Brain microvascular endothelial cell (primary cell): Measurements from ENCODE around the gene ZNF367.

Experiments
- DNase-seq: peaks from one replicate; pipeline ENCODE4 v3.0.0-alpha.2; 2020
- H3K27ac ChIP-seq: fragments of 250-450 bp; sonication (Bioruptor Pico); 2 replicates; pipeline ENCODE4 v1.5.1; 2020; ENCODE audit warnings: mild to moderate bottlenecking, moderate library complexity
- H3K27me3 ChIP-seq: fragments of 250-450 bp; sonication (Bioruptor Pico); replicated peaks from 2 replicates; pipeline ENCODE4 v1.5.1; 2020; ENCODE audit warnings: mild to moderate bottlenecking
- H3K36me3 ChIP-seq: fragments of 250-450 bp; sonication (Bioruptor Pico); replicated peaks from 2 replicates; pipeline ENCODE4 v1.5.1; 2020; ENCODE audit warnings: mild to moderate bottlenecking
- H3K4me3 ChIP-seq: 2 replicates; pipeline ENCODE4 v1.5.1; 2011; ENCODE audit warnings: low read depth, mild to moderate bottlenecking, control low read depth, low read length, moderate library complexity
- CTCF ChIP-seq: IDR thresholded peaks from 2 replicates; pipeline ENCODE4 v1.5.1; 2011; ENCODE audit warnings: low read depth, mild to moderate bottlenecking, moderate library complexity, low read length, control low read depth, inconsistent platforms; ENCODE audit errors: missing control alignments
- in situ Hi-C: cut with HindIII; loops from 2 replicates; pipeline ENCODE4 v1.10.0; 2017; ENCODE audit warnings: low sequenced_read_pairs, low pct_ligation_motif_present

The ZNF367 gene

DNA sequence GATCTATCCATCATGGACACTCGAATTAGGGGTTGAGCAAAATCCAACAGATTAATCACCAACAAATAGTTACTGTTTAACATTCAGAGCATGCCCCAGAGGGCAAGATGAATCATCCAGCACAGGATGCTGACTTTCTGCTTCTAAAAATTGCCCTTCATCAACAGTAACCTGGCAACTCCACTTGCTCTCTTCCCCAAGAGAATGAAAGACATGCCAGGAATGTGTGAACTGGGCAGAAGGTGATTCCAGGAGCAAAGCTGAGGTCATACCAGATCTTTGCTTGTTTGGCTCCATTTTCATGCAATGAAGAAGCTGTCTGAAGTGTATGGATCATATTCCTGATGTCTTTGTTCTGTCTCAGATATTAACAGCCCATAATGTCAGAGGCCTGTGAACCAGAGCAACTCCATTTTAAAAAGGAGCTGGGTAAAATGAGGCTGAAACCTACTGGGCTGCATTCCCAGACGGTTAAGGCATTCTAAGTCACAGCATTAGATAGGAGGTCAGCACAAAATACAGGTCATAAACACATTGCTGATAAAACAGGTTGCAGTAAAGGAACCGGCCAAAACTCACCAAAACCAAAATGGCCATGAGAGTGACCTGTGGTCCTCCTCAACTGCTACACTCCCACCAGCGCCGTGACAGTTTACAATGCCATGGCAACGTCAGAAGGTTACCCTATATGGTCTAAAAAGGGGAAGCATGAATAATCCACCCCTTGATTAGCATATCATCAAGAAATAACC, 2.5 kb upstream of the ZNF367 start:
- peak overlapping the region; percentile 72 for H3K27ac ChIP-seq
- TF ChIP-seq CTCF = no peak

GRCh38 chr9:96419691-96419969, 1.5 kb upstream of the ZNF367 start:
- H3K4me3 ChIP-seq = no peak overlapping the region

More for the DNA sequence above, 2.5 kb upstream of the ZNF367 start:
- no peaks in the 10 kb centered on the region for H3K36me3 ChIP-seq
- peak; percentile 89 for DNase-seq
- no peak overlapping the region for H3K4me3 ChIP-seq
- H3K27me3 ChIP-seq = no peaks in the 10 kb centered on the region
- in situ Hi-C loops = no loop called here

DNA sequence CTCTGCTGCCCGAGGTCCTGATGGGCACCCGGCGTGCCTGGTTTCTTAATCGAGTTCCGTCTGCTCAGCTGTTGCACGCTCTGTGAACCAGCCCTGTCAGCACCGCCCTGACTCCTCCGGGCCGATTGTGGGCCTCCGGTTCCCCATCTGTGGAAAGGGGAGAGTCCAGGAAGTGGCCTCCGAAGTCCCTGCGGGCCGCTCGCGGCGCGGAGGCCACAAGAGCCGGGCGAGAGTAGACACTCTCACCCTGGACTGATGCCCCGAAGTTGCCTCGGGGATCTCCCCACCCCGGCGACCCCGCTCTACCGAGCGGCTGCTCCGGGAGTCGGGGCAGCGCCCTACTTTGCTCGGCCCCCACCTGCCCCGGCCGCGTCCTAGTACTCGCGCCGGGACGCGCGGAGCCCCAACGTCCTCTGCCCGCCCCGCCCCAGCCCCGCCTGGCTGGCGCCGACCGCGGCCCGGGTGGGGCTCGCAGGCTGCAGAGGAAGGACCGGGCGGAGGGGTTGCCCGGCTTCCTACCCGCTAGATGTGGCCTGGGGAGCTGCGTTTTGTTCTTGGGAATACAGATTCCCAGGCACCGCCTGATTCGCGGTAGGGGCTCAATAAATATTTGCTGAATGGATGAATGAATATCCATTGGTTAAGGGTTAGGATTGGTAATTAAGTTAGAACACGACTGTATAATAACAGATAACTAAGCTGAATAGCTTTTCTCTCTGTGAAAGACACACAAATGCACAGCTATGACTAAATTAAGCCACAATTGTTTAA, 935 bp upstream of the ZNF367 start:
- DNase-seq = peak; percentile 3
- H3K27ac ChIP-seq = peak overlapping the region; percentile 72
- H3K36me3 ChIP-seq = no peaks in the 10 kb centered on the region
- in situ Hi-C loops = no loop called here
- H3K27me3 ChIP-seq = no peaks in the 10 kb centered on the region
- H3K4me3 ChIP-seq = peak overlapping the region; percentile 76
- no peak for TF ChIP-seq CTCF

More at GRCh38 chr9:96419691-96419969, 1.5 kb upstream of the ZNF367 start:
- TF ChIP-seq CTCF = no peak
- no peaks in the 10 kb centered on the region for H3K27me3 ChIP-seq
- peak overlapping the region; percentile 72 for H3K27ac ChIP-seq
- in situ Hi-C loops = no loop called here
- no peak for DNase-seq
- no peaks in the 10 kb centered on the region for H3K36me3 ChIP-seq

DNA sequence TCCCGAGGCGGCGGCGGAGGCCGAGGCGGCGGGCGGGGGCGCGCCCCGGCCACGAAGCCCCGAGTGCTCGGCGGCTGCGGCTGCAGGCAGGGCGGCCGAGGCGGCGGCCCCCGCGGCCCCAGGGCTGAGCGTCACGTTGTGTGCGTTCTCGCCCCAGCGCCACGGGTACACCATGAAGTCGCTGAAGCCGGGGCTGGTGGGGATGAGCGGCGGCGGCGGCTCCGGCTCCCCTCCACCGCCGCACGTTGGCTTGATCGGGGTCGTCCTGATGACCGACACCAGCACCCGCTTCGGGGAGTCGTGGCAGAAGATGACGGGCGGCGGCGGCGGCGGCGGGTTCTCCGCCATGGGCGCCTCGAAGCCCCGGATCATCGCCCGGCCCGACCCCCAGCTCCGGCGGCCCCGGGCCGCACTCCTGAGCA, 498 bp downstream of the ZNF367 start:
- in situ Hi-C loops = no loop called here
- Histone ChIP-seq H3K27me3 (no peaks in the 10 kb centered on the region), H3K27ac (peak overlapping the region; percentile 34), H3K36me3 (no peaks in the 10 kb centered on the region), H3K4me3 (peak overlapping the region; percentile 93)
- TF ChIP-seq CTCF = no peak
- DNase-seq = no peak

DNA sequence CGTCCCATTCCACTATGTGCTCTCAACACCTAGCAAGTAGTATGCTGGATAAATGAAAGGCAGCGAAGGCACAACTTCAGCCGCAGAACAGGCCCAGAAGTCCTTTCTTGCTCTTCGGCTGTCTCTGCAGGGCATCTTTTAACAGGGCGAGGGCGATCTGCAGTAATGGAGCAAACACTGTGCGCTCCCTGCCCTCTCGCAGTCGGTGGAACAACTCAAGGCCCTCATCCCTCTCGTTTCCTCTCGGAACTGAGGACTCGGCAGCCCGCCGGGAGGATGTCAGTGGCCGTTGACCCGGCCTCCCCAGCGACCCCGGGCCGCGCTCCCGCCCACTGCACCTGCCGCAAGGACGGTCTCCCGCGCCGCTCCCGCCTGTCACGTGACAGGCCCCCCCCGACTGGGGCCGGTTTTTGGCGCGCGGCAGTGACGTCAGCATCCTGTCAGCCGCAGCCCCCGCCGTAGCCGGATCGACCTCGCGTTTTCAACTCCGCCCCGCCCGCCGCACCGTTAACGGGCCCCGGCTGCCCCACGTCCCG, 1.1 kb downstream of the ZNF367 start:
- DNase-seq = peak; percentile 66
- peak; percentile 27 for TF ChIP-seq CTCF
- Histone ChIP-seq H3K27ac (peak overlapping the region; percentile 61), H3K4me3 (peak overlapping the region; percentile 93), H3K27me3 (no peaks in the 10 kb centered on the region), H3K36me3 (no peaks in the 10 kb centered on the region)
- in situ Hi-C loops = no loop called here
